SK-MEL-5 (cell line): ENCODE measurements around the gene KLC3. TPM values are rescaled to one million over a fixed set of nuclear protein-coding genes. Genes with fewer than 3 reads are reported as not detected.

Experiments used
- DNase-seq: peaks from one replicate; pipeline ENCODE4 v3.0.0-alpha.2; 2016; ENCODE audit warnings: low read depth, low spot score
- in situ Hi-C: cut with HindIII; loops from 2 replicates; pipeline ENCODE4 v1.10.0; 2016; ENCODE audit warnings: low sequenced_read_pairs, high pct_unique_total_duplicates, low pct_unique_long_range_greater_than_20kb
- polyA plus RNA-seq, 2 experiments: library from polyadenylated mRNA; depleted of rRNA; stranded (reverse); fragments of >200 nt; gene quantifications; 2 replicates each; pipeline ENCODE4 v1.2.3, GENCODE V29; 2015
- total RNA-seq: library from RNA; depleted of rRNA; stranded (reverse); fragments of >200 nt; shearing (Covaris generic); gene quantifications from 2 replicates; pipeline ENCODE4 v1.2.3, GENCODE V29; 2014; rRNA removed

Gene KLC3
- total RNA-seq: 0.43 and 1.3 TPM in 2 replicates
- polyA plus RNA-seq (2015; cell fraction: cytosol; rRNA removed): 0.21 and 0.33 TPM in 2 replicates
- polyA plus RNA-seq (2015; cell fraction: nucleus; rRNA removed): not detected in 2 replicates

- no peak for DNase-seq
- in situ Hi-C loops: no loop called here
These were observed at the start of gene KLC3 for GRCh38 chr19:45340232-45340898. TSS of gene KLC3 (plus strand) at chr19:45340750. CDS start at chr19:45345542, 4,792 bp downstream.

- in situ Hi-C loops: no loop called here
- no peak for DNase-seq
These were observed 48.7 kb upstream of the KLC3 start for GRCh38 chr19:45291834-45292233.

GRCh38 chr19:45293682-45294081 lies 46.9 kb upstream of the KLC3 start:
- in situ Hi-C loops: no loop called here
- no peak for DNase-seq

- DNase-seq: no peak
- in situ Hi-C loops: no loop called here
These were observed 46.1 kb upstream of the KLC3 start for GRCh38 chr19:45294291-45295029.

GRCh38 chr19:45295873-45296272 lies 44.7 kb upstream of the KLC3 start:
- in situ Hi-C loops: no loop called here
- no peak for DNase-seq

GRCh38 chr19:45296355-45296754 lies 44.2 kb upstream of the KLC3 start:
- in situ Hi-C loops: no loop called here
- no peak for DNase-seq

GRCh38 chr19:45297674-45298073 lies 42.9 kb upstream of the KLC3 start:
- no peak for DNase-seq
- in situ Hi-C loops: no loop called here

- DNase-seq: no peak
- in situ Hi-C loops: no loop called here
These were observed 42.3 kb upstream of the KLC3 start for GRCh38 chr19:45298264-45298663.

GRCh38 chr19:45299719-45300118 lies 40.8 kb upstream of the KLC3 start:
- DNase-seq: no peak
- in situ Hi-C loops: no loop called here

GRCh38 chr19:45302416-45302815 lies 38.1 kb upstream of the KLC3 start:
- DNase-seq: no peak
- in situ Hi-C loops: no loop called here

- in situ Hi-C loops: no loop called here
- DNase-seq: no peak
These were observed 37.1 kb upstream of the KLC3 start for GRCh38 chr19:45303269-45304060.

GRCh38 chr19:45304141-45304926 lies 36.2 kb upstream of the KLC3 start:
- no peak for DNase-seq
- in situ Hi-C loops: no loop called here

GRCh38 chr19:45305007-45305406 lies 35.5 kb upstream of the KLC3 start:
- in situ Hi-C loops: no loop called here
- no peak for DNase-seq

- in situ Hi-C loops: no loop called here
- DNase-seq: no peak
These were observed 35.1 kb upstream of the KLC3 start for GRCh38 chr19:45305421-45305820.

GRCh38 chr19:45306040-45306439 lies 34.5 kb upstream of the KLC3 start:
- no peak for DNase-seq
- in situ Hi-C loops: no loop called here

- DNase-seq: no peak
- in situ Hi-C loops: no loop called here
These were observed 34.0 kb upstream of the KLC3 start for GRCh38 chr19:45306518-45307027.

GRCh38 chr19:45307361-45307760 lies 33.2 kb upstream of the KLC3 start:
- no peak for DNase-seq
- in situ Hi-C loops: no loop called here
